Transverse colon (tissue), 3 donors: ENCODE data around the gene FILIP1L.

ENCODE experiments used
- EP300 ChIP-seq: sonication (generic); formaldehyde crosslinking; IDR thresholded peaks from one replicate; pipeline ENCODE4 v1.6.1; 2017; ENCODE audit warnings: antibody characterized with exemption, low read depth
- TF ChIP-seq, protein P1 (sequence below), 5 experiments: fragments of 200-600 bp in 3 of 5; fragments of 450-650 bp in 2 of 5; sonication (generic) in 3 of 5; IDR thresholded peaks; 1 replicate in 2 of 5; 2 replicates in 3 of 5; pipeline ENCODE4 v1.5.1; 2016 to 2017; ENCODE audit warnings: antibody characterized with exemption in 5 of 5, inconsistent platforms in 3 of 5, mild to moderate bottlenecking in 2 of 5, moderate library complexity in 1 of 5

DNA sequence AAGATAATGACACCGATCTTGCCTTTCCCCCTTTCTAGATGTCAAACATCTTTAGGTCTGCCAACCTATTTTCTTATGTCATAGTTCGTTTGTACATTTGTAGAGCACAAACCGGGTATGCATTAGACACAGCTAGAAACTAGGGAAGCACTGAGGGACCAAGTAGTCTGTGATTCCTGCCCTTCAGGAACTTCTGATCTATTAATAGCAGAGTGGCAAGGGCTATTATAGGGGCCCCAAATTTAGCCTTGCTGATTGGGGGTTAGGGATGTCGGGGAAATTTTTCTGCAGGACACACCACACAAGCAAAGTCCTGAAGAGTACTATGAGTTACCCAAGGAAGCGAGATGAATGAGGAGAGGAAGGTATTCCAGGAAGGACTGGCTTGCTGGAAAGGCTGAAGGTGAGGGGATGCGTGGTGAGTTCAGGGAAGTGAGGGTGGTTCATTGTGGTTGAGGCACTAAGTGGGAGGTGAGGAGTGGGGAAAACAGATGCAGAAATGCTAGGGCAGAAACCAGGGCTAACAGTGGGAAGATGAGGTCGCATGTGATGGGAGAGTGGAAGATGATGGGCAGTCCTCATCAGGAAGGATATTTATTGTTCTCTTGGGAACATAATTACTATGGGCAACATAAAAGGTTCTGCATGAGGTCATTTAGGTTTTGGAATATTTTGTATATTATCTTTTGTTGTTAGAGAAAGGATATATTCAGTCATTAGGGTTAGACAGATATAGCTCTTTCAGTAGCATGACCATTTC, 152.4 kb downstream of the FILIP1L start:
- TF ChIP-seq, protein P1, sequence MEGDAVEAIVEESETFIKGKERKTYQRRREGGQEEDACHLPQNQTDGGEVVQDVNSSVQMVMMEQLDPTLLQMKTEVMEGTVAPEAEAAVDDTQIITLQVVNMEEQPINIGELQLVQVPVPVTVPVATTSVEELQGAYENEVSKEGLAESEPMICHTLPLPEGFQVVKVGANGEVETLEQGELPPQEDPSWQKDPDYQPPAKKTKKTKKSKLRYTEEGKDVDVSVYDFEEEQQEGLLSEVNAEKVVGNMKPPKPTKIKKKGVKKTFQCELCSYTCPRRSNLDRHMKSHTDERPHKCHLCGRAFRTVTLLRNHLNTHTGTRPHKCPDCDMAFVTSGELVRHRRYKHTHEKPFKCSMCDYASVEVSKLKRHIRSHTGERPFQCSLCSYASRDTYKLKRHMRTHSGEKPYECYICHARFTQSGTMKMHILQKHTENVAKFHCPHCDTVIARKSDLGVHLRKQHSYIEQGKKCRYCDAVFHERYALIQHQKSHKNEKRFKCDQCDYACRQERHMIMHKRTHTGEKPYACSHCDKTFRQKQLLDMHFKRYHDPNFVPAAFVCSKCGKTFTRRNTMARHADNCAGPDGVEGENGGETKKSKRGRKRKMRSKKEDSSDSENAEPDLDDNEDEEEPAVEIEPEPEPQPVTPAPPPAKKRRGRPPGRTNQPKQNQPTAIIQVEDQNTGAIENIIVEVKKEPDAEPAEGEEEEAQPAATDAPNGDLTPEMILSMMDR (IDR thresholded peaks at IDR 0.05) = no peak
- no peak for TF ChIP-seq EP300
